MCF 10A (cell line): ENCODE results near the gene B4GALT5. TPM values are rescaled to one million over a fixed set of nuclear protein-coding genes. Genes with fewer than 3 reads are reported as not detected.
A peak's percentile ranks its signal among the peaks of the same experiment; 100 is the strongest.

Experiments used
- BruUV-seq: library from RNA; stranded (reverse); fragments of 400-500 nt; replicated peaks from 2 replicates; lab custom pipeline; 2021; lab: Mats Ljungman, UMichigan
- CTCF ChIA-PET: fragments of 300-600 bp; sonication (Branson Sonifier 250); formaldehyde crosslinking; extraction: SDS; loops from one replicate; lab custom pipeline; 2021; ENCODE audit warnings: antibody characterized with exemption, inconsistent platforms; lab: Yijun Ruan, JAX
- POLR2A ChIA-PET: fragments of 300-600, 350-650 bp; sonication (Branson Sonifier 250); formaldehyde crosslinking; extraction: SDS; loops from one replicate; lab custom pipeline; 2020; ENCODE audit warnings: antibody characterized with exemption, inconsistent platforms; lab: Yijun Ruan, JAX
- DNase-seq: peaks from one replicate; pipeline ENCODE4 v3.0.0-alpha.2; 2018; ENCODE audit not compliant: unreplicated experiment
- H3K27ac Mint-ChIP-seq: one replicate; pipeline ENCODE4 v1.8.0; 2022; ENCODE audit warnings: mild to moderate bottlenecking, low read depth, mixed read lengths; ENCODE audit not compliant: unreplicated experiment
- H3K27me3 Mint-ChIP-seq: one replicate; pipeline ENCODE4 v1.8.0; 2022; ENCODE audit warnings: mixed read lengths; ENCODE audit not compliant: insufficient read depth, unreplicated experiment
- H3K36me3 Mint-ChIP-seq: one replicate; pipeline ENCODE4 v1.8.0; 2022; ENCODE audit warnings: mild to moderate bottlenecking, moderate library complexity, mixed read lengths; ENCODE audit not compliant: insufficient read depth, unreplicated experiment
- H3K4me1 Mint-ChIP-seq: one replicate; pipeline ENCODE4 v1.8.0; 2022; ENCODE audit warnings: mixed read lengths; ENCODE audit not compliant: insufficient read depth, unreplicated experiment
- H3K4me3 Mint-ChIP-seq: one replicate; pipeline ENCODE4 v1.8.0; 2022; ENCODE audit warnings: mild to moderate bottlenecking, moderate library complexity, mixed read lengths; ENCODE audit not compliant: unreplicated experiment
- H3K9me3 Mint-ChIP-seq: one replicate; pipeline ENCODE4 v1.8.0; 2022; ENCODE audit warnings: mixed read lengths; ENCODE audit not compliant: unreplicated experiment
- CTCF ChIP-seq: fragments of 200-600 bp; IDR thresholded peaks from one replicate; pipeline ENCODE4 v1.8.0; 2022; ENCODE audit warnings: antibody characterized with exemption, mild to moderate bottlenecking; ENCODE audit not compliant: unreplicated experiment
- intact Hi-C: fragments of 100-400 bp; cut with micrococcal nuclease; formaldehyde crosslinking; loops from 2 replicates; pipeline ENCODE4 v1.14.1; 2022
- total RNA-seq: library from RNA; stranded (reverse); gene quantifications from 2 replicates; pipeline ENCODE4 v1.2.3, GENCODE V29; 2022

B4GALT5 gene
- total RNA-seq, 1 experiment from 2014 or later, result 17.1 TPM

DNA sequence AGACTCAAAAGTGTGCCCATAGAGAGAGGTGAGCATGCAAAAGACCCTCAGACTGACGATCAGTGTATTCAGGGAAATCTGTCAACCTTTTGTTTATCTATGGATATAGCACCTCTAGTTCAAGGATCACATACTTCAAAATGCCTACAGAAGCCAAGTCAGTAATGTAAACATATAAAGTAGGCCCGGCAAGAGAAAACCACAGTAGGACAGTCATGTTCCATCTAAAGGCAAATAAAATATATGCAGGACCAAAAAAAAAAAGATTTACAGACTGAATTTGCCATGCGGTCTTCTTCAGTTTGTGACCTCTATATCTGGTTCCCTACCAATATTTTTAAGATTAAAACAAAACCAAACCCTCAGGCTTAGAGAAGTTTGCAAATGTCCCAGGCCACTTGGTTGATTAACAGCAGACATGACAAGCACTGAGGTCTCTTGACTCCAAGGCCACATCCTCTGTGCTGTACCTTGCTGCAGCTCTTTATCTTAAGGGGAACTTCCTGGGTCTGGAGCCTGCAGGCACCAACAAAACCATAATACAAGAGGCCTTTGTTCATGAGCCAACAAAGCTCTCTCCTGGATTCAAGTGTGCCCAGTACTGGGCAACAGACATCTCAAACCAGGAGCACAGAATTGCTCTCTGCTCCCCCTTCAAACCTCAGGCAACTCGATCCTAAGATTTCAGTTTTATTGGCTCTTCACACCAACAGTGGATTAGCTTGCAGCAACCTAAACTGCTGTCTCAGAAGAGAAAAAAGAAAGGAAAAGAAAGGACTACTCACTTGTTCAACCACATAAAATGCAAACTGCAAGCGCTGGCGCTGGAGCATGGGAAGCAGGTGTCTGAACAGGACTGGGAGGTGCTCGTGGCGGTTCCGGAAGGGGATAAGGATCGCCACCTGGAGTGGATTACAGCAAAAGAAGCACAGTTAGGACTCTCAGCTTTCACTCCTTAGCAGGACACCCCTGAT is 71.7 kb downstream of the B4GALT5 start:
- no peak for TF ChIP-seq CTCF
- Mint-ChIP-seq H3K36me3 (peaks cover 85% of the 10 kb centered on the region), H3K9me3 (no peaks in the 10 kb centered on the region), H3K4me1 (no peaks in the 10 kb centered on the region), H3K27ac (no peak overlapping the region), H3K27me3 (no peaks in the 10 kb centered on the region), H3K4me3 (no peak overlapping the region)
- CTCF ChIA-PET, result interaction anchor here (0.8 to 2.1 kb wide), 5 partner anchors 8 to 204 kb away, joined by 3 to 12 read pairs (median 4); no protein-coding TSS in a partner anchor
- BruUV-seq, result no TSS peak
- intact Hi-C loops, result no loop called here
- no peak for DNase-seq
- POLR2A ChIA-PET, result interaction anchor here (0.6 kb wide), 2 partner anchors 141 to 504 kb away, joined by 3 read pairs; no protein-coding TSS in a partner anchor

- intact Hi-C loops, result no loop called here
- Mint-ChIP-seq H3K9me3 (no peaks in the 10 kb centered on the region), H3K4me1 (no peaks in the 10 kb centered on the region), H3K36me3 (peaks cover 87% of the 10 kb centered on the region), H3K27me3 (no peaks in the 10 kb centered on the region), H3K4me3 (no peak overlapping the region), H3K27ac (no peak overlapping the region)
- no TSS peak for BruUV-seq
- TF ChIP-seq CTCF, result no peak
- no peak for DNase-seq
- POLR2A ChIA-PET, result interaction anchor here (0.6 to 1.5 kb wide), 4 partner anchors 12 to 257 kb away, joined by 3 to 4 read pairs (median 3); no protein-coding TSS in a partner anchor
- CTCF ChIA-PET, result interaction anchor here (0.6 to 2.1 kb wide), 4 partner anchors 25 to 235 kb away, joined by 3 to 10 read pairs (median 4); no protein-coding TSS in a partner anchor
Observed at GRCh38 chr20:49637046-49637637, 76.5 kb downstream of the B4GALT5 start.

DNA sequence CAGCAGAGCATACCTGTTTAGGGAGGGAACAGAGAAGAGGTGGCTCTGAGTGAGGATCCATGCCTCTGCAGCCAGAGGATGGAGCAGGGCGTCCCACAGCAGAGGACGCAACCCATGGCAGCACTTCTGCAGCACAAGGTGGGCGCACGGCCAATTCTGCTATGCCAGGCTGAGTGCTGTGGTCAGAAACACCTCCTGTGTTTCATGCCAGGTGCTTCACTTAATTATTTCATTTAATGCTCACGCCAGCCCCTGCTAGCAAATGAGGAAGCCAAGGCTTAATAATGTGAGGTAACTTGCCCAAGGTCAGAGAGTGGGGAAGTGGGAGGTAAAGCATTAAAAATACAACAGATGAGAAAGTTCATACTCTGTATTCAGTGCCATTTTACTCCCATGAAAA is 77.2 kb downstream of the B4GALT5 start:
- H3K36me3 Mint-ChIP-seq, result peaks cover 85% of the 10 kb centered on the region
- no peaks in the 10 kb centered on the region for H3K27me3 Mint-ChIP-seq
- ChIA-PET CTCF (interaction anchor here (0.6 to 0.7 kb wide), 2 partner anchors 14 to 236 kb away, joined by 3 to 4 read pairs; no protein-coding TSS in a partner anchor), POLR2A (interaction anchor here (0.9 to 1.5 kb wide), 2 partner anchors 11 to 42 kb away, joined by 3 to 4 read pairs; no protein-coding TSS in a partner anchor)
- no peak overlapping the region for H3K27ac Mint-ChIP-seq
- H3K4me3 Mint-ChIP-seq, result no peak overlapping the region
- H3K9me3 Mint-ChIP-seq, result no peaks in the 10 kb centered on the region
- no peaks in the 10 kb centered on the region for H3K4me1 Mint-ChIP-seq
- no peak for TF ChIP-seq CTCF
- no peak for DNase-seq
- BruUV-seq, result no TSS peak
- intact Hi-C loops, result no loop called here

DNA sequence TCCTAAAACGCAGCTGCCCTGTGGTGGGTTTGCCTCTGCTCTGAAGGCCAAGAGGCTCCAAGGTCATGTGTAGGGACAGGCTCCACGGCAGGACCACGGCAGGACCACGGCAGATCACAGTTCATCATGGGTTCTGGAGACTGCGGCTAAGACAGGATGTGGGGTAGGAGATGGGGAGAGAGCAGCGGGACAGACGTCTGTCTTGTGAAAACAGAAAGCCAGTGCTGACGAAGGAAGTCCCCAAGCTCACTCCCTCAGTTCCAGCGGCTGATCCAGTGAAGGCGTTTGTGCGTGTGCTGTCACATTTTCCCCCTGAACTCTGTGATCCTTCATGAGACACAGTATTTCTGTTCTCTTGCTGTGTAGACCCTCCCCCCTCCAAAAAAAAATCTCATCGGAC is 77.8 kb downstream of the B4GALT5 start:
- Mint-ChIP-seq H3K27ac (no peak overlapping the region), H3K9me3 (no peaks in the 10 kb centered on the region), H3K4me1 (no peaks in the 10 kb centered on the region), H3K27me3 (no peaks in the 10 kb centered on the region), H3K4me3 (no peak overlapping the region), H3K36me3 (peaks cover 85% of the 10 kb centered on the region)
- TSS peak; percentile 16 for BruUV-seq
- ChIA-PET CTCF (interaction anchor here (0.5 to 0.7 kb wide), 2 partner anchors 13 to 210 kb away, joined by 3 to 4 read pairs; no protein-coding TSS in a partner anchor), POLR2A (interaction anchor here (1.5 kb wide), 1 partner anchor 11 kb away, joined by 3 read pairs; no protein-coding TSS in a partner anchor)
- TF ChIP-seq CTCF, result no peak
- DNase-seq, result no peak
- intact Hi-C loops, result no loop called here
